GM19397 (cell line): ENCODE measurements around the gene CHRNA1.

Source experiments
- ATAC-seq: cut with Tn5 transposase; IDR thresholded peaks from one replicate; pipeline ENCODE4 v1.9.1; 2021; ENCODE audit warnings: mild to moderate bottlenecking, moderate library complexity; ENCODE audit not compliant: unreplicated experiment

The CHRNA1 gene

DNA sequence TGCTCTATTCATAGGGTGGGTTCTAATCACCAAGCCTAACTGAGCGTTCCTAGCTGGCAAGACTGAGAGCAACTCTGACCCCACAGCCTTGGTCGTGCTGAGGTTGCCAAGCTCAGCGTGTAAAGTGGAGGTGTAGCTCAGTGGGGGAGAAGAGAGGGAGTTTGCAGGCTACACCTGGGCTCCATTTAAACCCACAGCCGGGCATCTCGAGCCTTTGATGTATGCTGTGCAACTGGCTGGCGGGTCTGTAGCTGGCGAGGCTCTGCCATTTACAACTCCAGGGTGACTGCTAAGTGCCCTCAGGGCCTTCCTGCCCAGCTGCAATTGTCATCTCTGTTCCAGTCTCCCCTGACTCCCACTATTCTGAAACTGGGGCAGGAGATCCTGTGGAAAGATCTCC, 20.0 kb upstream of the CHRNA1 start:
- ATAC-seq, result no peak

DNA sequence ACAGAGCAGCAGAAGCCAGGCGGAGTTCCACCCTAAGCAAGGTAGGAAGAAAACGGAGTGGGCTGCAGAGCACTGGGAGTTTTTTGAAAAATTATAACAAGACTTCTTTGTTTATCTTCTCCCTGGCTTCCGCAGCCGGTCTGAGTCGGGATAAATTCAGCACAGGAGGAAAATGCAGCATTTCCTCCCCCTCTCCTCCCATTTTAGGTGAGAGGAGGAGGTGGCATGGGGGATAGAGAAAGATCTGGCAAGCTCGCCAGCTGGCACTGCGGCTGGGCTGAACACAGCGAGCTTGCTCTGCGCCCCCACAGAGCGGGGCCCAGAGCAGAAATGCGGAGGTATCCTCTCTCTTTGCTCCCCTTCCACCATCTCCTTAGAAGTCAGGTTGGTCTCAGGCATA, 17.7 kb upstream of the CHRNA1 start:
- no peak for ATAC-seq

DNA sequence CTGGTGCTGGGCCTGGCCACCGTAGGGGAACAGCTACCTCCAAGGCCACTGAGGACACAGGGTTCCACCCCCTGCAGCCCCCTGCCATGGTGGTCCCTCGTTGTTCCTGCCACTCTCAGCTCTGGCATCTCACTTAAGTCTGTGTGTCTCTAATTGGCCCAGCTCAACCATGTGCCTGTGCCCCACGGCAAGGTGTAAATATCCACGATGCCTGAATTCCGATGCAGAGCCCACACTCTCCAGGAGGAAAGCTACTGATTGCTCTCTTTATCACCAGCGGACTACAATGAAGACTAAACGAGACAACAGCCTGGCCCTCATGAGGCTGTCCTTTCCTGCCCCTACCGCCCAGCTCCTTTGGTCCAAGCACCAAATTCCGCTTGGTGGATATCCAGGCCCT, 17.0 kb upstream of the CHRNA1 start:
- no peak for ATAC-seq

DNA sequence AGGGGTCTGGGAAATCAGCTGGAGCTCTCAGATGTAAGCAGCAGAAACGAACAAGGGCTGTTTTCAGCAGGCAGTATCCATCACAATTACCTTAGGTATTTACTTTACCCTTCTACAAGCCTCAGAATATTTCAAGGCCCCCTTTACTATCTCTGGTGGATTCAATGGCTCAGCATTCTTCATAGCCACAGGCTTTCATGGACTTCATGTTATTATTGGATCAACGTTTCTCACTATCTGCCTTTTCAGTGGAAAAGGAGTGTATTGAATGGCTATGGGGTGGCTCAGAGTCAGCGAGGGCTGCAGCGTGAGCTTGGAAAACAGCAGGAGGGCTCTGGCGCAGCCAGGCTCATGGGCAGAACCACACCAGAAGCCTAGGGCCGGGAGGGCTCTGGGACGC, 16.6 kb upstream of the CHRNA1 start:
- ATAC-seq, result no peak

DNA sequence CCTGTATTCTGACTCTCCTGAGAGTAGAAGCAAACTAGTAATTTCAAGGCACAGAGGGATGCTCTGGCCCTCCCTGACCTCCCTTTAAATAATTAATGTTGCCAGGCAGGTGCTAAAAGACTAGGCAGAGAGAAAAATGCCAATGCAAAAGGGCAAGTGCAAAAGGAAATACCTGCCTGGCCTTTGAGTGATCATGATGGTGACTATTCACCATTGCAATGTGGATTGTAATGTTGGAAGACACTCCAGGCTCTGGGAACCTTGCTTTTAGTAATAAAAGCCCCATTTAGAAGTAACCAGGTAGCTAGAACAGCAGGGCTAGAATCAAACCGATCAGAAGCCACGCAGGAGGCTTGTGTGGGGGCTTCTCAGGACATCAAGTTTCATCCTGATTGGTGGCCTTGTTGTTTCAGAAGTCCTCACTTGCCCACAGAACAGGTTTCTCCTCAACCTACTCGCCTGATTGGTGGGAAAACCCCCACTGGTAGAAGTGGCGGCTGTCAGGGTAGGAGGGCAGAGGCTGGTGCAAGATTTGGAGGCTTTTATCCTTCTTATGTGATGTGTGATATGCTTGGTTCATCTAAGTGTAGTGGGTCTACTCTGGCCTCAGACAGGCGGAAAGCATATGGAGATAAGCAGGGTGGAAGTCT, 16.0 kb upstream of the CHRNA1 start:
- no peak for ATAC-seq

DNA sequence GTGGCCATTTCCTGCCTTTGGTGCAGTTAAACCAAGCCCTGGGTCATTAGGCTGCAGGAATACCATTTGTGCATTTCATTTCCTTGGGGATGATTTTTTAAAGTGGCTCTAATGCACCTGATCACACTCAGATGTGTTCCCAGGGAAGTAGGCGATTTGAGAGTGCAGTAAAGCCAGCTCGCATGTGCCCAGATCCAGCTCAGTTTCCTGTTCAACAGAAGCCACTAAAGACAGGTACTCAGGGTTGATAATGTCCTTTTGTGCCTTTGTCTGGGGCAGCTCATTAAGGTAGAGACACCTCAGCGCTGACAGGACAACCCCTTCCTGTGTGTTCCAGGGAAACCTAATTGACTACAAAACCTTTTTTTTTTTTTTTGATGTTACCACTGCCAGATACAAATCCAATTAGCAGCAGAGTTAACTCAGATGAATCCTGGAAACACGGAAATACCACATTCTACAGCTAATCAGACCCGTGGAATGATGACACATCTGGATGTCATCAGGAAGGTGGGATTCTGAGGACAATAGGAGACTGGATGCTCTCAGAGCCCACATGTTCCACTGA, 15.2 kb upstream of the CHRNA1 start:
- ATAC-seq, result no peak

DNA sequence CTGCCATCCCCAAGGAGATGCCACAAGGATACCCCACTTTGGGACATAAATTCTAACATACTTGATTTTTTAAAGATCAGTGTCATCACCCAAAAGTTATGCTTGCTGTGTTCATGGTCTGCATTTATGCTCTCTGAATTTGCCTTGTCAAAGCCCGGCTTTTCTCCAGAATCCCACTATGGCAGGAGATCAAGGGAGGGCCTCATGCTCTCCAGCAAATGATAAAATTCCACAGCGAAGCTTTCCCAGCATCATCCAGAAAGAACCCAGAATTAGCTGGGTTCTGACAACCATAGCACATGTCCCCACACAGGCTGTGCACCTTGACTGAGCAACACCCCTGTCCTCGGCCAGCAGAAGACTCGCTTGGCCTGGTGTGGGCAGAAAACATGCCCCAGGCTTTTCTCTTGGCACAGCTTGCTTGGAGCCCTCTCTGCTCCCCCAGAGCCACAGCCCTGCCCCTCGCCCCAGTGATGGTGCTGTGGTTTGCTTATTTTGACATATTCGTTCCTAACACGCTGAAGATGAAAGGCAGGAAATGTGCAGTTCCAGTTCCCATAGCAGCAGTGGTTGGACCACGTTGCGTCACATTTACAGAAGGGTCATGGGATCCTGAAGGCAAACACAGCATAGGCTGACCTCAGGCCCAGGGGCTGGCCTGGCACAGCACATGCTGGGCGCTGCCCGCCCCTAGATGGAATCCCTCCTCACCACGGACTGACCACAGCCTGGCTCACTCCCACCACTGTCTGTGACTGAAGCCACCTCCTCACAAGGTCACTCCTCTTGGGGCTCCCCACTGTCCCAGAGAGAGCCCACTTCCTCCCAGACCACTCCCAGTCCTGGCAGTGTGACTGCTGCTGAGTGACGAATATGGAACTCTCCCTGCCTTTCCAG, 14.1 kb upstream of the CHRNA1 start:
- ATAC-seq, result no peak

DNA sequence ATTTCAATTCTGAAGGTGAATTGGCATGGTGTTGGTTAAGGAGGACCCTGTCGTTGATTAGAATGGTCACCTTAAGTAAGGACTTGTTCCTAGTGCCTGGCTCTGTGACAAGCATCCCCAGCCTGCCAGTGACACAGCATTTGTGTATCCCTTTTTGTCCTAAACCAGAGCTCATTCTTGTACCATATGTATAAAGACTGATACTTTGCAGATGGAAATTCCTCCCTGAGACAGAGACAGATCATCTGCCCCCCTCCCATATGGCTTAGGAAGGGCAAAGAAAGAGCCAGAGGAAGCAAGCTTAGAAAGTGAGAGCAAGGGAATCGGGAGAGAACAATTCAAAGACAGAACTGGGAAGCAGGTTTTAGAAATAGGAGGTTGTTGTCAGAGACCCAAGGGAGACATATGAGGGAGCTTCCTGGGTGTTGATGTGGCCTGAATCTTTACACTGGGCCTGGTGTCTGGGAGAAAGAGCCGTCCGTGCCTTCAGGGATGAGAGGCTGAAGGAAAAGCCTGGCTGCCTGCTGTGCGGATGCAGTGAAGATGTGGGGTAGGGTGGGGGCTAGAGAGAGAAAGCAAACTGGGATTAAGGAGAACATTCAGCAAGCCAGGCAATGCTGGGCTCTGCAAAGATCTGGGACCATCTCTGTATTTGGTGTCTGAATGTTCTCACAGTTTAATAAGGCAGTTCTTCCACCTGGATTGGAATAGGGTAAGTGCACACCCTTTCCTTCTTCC, 13.2 kb upstream of the CHRNA1 start:
- ATAC-seq, result no peak

DNA sequence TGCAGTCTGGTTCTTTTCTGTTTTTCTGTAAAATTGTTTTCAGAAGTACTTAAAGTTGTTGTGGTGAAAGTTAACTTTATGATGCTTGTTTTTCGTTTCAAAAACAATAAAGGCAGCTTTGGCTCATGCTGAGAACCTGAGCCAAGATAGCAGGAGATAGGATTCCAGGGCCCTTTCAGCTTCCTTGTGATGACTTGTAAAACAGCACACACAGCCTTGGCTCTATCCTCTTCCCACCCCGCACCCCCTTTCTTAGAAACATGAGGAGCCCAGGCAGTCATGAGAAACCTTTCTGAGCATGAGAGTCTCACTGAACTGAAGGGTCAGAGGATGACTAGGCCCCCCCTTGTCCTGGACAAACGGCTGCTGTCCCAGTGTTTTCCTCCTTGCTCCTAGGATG, 12.4 kb upstream of the CHRNA1 start:
- no peak for ATAC-seq

DNA sequence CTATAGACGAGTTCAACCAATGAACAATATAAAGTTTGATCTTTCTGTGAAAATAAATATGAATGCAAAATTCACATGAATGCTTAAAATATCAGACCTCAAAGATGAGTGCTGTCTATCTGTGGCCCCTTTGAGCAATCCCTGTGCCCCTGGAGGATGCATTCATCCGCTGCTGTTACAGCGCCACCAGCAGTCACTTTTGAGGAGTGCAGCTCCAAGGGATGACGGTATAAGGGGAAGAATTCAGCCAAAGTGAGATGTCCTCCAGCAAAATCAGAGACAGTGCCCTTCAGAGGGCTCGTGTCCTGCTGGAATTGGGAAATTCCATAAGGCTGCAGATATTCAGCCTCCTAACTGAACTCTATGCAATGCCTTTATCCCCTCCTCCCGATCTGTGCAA, 12.0 kb upstream of the CHRNA1 start:
- ATAC-seq, result no peak

DNA sequence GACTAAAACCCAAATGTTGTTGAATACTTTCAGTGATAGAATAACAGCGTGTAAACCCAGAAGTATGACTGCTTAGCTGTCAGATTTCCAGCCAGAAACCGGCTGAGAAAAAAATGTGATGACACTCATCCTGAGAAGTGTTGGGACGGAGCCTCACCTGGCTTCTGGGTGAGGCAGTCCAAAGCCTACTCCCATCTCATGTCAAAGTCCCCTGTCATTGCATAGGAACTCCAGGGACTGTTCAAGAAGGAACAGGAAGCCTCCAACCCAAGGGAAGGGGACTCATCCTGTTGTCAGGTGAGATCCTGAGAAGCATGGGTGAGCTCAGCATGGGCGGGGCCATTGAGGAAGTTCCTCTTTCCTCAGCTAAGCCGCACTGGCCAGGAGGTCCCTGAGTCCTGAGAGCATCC, 11.3 kb upstream of the CHRNA1 start:
- ATAC-seq, result no peak

DNA sequence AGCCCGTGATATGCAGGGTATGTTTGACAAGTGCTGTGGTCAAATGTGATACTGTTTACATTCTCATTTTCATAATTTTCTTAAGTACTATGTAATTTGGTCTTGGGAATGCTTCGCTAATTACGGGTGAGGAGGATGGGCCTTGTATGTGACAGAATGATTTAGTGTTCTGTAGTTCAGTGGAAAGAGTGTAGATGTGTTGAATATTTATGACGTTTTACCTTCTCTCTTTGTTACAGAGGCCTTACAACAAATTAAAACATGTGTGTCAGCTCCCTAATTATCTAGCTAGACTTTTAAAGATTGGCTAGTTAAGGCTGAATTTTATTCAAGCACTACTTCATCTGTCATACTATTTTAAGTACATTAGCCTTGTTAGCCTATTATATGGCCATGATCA, 10.6 kb upstream of the CHRNA1 start:
- ATAC-seq, result no peak

DNA sequence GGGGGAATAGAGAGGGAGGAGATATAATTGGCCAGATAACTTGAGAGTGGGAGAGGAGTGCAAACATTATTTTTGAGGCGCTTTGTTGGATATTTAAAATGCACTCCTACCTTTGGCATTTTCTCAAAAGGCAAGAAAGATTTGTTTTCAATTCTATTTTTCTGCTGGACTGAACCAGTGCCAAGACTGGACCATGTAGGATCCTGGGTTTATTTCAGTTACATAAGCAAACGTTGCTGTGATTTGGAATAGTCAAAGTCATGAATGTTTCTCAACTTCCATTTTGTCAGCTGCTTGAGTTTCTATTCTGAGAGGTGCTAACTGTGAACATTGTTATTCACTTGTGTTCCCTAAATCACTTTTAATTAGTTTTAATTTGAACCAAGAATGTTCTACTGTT, 8.9 kb upstream of the CHRNA1 start:
- no peak for ATAC-seq

DNA sequence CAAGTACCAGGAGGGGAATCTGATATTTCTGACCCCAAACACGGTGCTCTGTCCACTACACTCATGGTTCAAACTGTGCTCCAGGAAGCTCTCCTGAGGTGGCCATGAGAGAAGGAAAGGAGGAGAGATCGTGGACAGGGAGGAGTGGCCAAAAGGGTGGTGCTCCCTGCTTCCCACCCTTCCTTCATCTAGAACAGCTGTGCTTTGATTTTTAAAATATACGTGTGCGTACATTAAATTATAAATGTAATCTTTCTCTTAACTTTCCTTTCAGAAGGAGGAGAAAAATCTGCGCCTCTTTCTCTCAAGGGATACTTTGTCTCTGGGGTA, 8.2 kb upstream of the CHRNA1 start:
- no peak for ATAC-seq

DNA sequence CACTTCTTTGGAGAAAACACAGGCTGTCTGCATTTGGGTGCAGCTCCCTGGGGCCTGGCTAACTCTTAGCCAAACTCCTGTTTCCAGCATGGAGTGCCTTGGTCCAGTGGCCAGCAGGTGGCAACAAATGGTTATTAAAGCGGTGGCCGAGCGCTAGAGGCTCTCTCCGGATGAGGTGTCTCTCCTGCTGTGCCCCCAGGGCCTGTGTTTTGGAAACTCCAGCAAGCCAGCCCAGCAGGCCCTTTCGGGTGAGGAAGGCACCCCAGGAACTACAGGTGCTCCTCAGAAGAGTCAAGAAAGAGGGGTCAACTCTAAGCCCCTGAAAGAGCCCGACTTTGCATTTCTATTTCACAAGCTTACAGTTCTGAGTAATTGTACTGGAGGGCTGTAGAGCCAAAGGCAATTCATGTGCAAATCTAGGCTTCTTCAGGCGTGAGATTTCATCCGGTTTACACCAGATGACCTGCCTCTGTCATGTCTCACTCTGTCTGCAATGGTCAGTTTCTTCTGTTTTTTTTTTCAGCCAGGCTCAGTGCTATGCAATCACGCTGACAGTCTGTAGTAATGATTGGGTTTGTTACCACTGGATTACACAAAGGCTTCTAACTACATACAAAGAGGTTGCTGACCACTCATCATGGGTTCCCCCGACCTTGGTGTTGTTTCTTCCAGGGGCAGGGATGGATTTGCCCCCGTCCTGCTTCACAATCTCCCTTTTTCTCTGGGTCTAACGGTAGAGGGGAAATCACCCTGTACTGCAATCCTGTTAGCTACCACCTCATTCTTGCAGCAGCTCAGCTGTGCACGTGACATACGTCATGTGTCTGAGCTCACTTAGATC, 7.6 kb upstream of the CHRNA1 start:
- ATAC-seq, result no peak

DNA sequence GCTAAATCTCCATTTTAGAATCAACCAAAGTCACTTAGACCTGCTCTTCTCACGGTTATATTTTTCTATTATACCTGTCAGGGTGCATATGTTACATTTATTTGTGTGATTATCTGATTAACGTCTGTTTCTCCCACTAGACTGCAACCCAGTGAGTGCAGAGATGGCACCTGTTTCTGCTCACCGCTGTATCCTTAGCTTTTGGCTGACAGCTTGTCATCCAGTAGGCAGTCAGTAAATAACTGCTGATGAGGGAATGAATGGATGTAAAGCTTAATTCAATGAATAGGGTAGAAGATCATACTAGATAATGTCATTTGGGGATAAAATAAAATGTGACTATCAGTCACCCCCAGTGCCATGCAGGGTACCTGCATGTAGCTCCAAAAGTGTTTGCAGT, 6.9 kb upstream of the CHRNA1 start:
- ATAC-seq, result no peak

DNA sequence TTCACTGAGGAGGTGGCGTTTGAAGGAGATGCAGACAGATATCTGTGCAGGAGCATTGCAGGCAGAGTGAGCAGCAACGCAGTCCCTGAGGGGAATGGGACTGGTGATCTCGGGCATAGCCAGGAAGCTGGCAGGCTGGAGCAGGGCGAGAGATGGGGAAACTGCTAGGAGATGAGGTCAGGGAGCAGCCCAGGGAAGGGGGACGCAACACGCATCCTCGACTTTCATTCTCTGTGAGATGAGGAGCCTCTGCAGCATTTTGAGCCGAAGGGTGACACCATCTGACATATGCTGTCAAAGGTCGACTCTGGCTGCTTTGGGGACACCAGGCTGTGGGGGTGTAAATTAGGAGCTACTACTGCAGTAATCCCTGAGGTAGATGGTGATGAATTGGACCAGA, 4.3 kb upstream of the CHRNA1 start:
- ATAC-seq, result no peak

DNA sequence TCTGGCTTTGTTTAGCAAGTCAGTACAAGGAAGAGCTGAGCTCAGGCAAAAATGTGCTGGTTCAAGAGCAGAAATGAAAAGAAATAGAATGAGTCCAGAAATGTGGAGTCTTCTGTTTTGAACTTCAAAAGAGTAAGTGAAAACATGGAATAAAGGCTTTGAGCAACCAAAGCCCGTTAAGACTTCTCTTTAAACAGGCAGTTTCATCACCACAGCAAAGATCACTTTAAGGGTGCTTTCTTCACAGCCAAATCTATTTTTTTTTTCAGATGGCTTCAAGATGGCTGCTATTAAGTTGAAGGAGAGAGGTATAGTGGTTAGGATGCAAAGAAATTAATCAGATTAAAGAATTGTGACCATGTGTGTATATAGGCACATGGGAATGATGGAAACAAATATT, 2.0 kb upstream of the CHRNA1 start:
- ATAC-seq, result no peak

DNA sequence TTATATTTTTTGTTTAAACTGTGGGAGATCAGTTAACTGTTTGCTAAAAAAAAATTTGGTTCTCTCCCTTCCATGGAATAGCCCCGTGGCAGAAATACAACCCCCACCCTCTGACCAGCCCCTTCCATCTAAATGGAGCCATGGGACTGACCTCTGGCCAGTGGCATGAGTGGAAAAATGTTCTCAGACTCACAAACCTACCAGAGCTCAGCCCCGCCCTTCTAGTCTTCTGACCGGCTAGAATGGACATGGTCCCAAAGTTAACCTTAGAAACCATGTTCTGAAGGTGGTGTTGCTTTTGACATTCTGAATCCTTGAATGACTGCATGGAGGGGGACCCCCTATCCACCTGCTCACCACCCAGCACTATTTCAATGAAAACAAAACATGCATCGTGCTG, 1.3 kb upstream of the CHRNA1 start:
- no peak for ATAC-seq

DNA sequence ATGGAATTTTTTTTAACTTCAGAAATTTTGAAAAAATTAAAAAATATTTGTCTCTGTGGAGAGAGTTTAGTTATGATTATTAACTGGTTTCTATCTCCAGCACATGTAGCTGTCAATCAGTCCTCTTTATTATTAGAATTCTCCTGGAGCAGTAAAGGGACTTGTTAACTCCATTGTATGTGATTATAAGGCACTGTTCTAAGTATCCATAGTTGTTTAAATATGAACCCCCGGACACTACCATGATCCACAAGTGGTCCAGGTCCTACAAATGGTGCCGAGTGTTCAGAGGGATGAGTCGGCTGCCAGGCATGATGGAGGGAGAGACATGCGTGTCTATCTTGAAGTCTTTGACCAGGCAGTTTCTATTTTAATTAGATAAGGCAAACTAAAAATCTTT, 492 bp downstream of the CHRNA1 start:
- ATAC-seq, result no peak

DNA sequence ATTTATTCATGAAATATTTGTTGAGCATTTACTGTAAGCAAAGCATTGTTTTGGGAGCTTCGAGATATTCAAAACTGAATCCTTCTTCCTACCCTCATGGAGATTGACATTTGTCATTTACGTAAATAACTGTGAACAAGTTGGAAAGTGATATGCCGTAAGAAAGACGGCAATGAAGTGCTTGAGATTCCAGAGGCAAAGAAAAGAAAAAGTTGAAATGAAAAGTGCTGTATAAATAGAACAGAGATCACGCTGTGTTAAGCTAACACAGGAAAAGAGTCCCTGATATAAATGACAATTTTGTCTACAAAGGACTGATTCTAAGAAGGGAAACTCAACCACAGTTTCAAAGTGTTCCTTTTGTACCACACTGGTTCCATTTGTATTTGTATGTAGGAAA, 1.8 kb downstream of the CHRNA1 start:
- ATAC-seq, result no peak
